Measurements from ENCODE around the gene OTULIN.

OTULIN gene

GRCh38 chr5:14671414-14671813, 6.9 kb downstream of the OTULIN start (continued):
- TF ChIP-seq ZNF776 (tag by site-specific recombination; IDR thresholded peaks at IDR 0.05; ENCODE audit: borderline replicate concordance), result no peak
- TF ChIP-seq GLIS1 (tag by site-specific recombination; IDR thresholded peaks at IDR 0.05), result no peak
- no peak for TF ChIP-seq SP2 (tag by site-specific recombination; IDR thresholded peaks at IDR 0.05)
- TF ChIP-seq ZNF580 (tag by site-specific recombination; IDR thresholded peaks at IDR 0.05), result no peak; the same call in 1 of the 2 replicates
- peak; percentile 61; the same call in 1 of the 2 replicates for TF ChIP-seq PRDM6 (tag by site-specific recombination; IDR thresholded peaks at IDR 0.05)
- peak; percentile 46; the same call in 1 of the 2 replicates for TF ChIP-seq FEZF1 (tag by site-specific recombination; IDR thresholded peaks at IDR 0.05)
- TF ChIP-seq ZNF175 (tag by site-specific recombination; IDR thresholded peaks at IDR 0.05), result no peak
- TF ChIP-seq ZNF510 (tag by site-specific recombination; IDR thresholded peaks at IDR 0.05; ENCODE audit: insufficient replicate concordance), result no peak
- no peak for TF ChIP-seq HIC1 (tag by site-specific recombination; IDR thresholded peaks at IDR 0.05)
- no peak for TF ChIP-seq ZNF302 (tag by site-specific recombination; IDR thresholded peaks at IDR 0.05; ENCODE audit: low read depth)
- peak; percentile 49; the same call in 1 of the 2 replicates for TF ChIP-seq ZNF692 (tag by site-specific recombination; IDR thresholded peaks at IDR 0.05)
- TF ChIP-seq ZNF19 (tag by site-specific recombination; IDR thresholded peaks at IDR 0.05; ENCODE audit: low read depth), result no peak
- TF ChIP-seq ZNF10 (tag by site-specific recombination; IDR thresholded peaks at IDR 0.05), result no peak
- no peak for TF ChIP-seq ZNF391 (tag by site-specific recombination; IDR thresholded peaks at IDR 0.05; ENCODE audit: borderline replicate concordance, low read depth)
- peak; percentile 55 for TF ChIP-seq IKZF3 (tag by site-specific recombination; IDR thresholded peaks at IDR 0.05)
- no peak for TF ChIP-seq GLI4 (tag by site-specific recombination; IDR thresholded peaks at IDR 0.05)
- TF ChIP-seq ZNF629 (tag by site-specific recombination; IDR thresholded peaks at IDR 0.05), result peak; percentile 87
- TF ChIP-seq ZNF341 (tag by site-specific recombination; IDR thresholded peaks at IDR 0.05; ENCODE audit: low read depth), result no peak
- TF ChIP-seq ZFP41 (tag by site-specific recombination; IDR thresholded peaks at IDR 0.05; ENCODE audit: borderline replicate concordance), result no peak
- TF ChIP-seq EGR2 (tag by site-specific recombination; IDR thresholded peaks at IDR 0.05; ENCODE audit: low read depth), result no peak
- TF ChIP-seq ZNF311 (tag by site-specific recombination; IDR thresholded peaks at IDR 0.05; ENCODE audit: borderline replicate concordance), result no peak
- no peak for TF ChIP-seq ZFP69B (tag by site-specific recombination; IDR thresholded peaks at IDR 0.05)
- no peak for TF ChIP-seq ZBTB7A (tag by site-specific recombination; IDR thresholded peaks at IDR 0.05; ENCODE audit: low read depth)
- TF ChIP-seq SP3 (tag by site-specific recombination; IDR thresholded peaks at IDR 0.05), result no peak
- TF ChIP-seq ZNF335 (tag by site-specific recombination; conservative IDR thresholded peaks at IDR 0.05), result peak; percentile 35; the same call in 1 of the 2 replicates
- TF ChIP-seq ZNF23 (tag by site-specific recombination; IDR thresholded peaks at IDR 0.05; ENCODE audit: borderline replicate concordance), result no peak
- no peak for TF ChIP-seq ZNF280C (tag by site-specific recombination; IDR thresholded peaks at IDR 0.05)
- no peak for TF ChIP-seq MEIS1 (CRISPR knock-in tag; IDR thresholded peaks at IDR 0.05; ENCODE audit: borderline replicate concordance)
- no peak for TF ChIP-seq ZNF292 (tag by site-specific recombination; IDR thresholded peaks at IDR 0.05; ENCODE audit: borderline replicate concordance, low read depth)
- no peak for TF ChIP-seq ZNF174 (tag by site-specific recombination; IDR thresholded peaks at IDR 0.05)
- TF ChIP-seq ZNF211 (tag by site-specific recombination; IDR thresholded peaks at IDR 0.05; ENCODE audit: low read depth), result no peak
- TF ChIP-seq SCRT2 (tag by site-specific recombination; IDR thresholded peaks at IDR 0.05), result no peak
- no peak for TF ChIP-seq ZNF501 (tag by site-specific recombination; IDR thresholded peaks at IDR 0.05)
- TF ChIP-seq ZSCAN16 (tag by site-specific recombination; IDR thresholded peaks at IDR 0.05), result no peak
- no peak for TF ChIP-seq ZNF76 (tag by site-specific recombination; IDR thresholded peaks at IDR 0.05; ENCODE audit: borderline replicate concordance, low read depth)
